ENCODE data around the gene CEP170B.

DNA sequence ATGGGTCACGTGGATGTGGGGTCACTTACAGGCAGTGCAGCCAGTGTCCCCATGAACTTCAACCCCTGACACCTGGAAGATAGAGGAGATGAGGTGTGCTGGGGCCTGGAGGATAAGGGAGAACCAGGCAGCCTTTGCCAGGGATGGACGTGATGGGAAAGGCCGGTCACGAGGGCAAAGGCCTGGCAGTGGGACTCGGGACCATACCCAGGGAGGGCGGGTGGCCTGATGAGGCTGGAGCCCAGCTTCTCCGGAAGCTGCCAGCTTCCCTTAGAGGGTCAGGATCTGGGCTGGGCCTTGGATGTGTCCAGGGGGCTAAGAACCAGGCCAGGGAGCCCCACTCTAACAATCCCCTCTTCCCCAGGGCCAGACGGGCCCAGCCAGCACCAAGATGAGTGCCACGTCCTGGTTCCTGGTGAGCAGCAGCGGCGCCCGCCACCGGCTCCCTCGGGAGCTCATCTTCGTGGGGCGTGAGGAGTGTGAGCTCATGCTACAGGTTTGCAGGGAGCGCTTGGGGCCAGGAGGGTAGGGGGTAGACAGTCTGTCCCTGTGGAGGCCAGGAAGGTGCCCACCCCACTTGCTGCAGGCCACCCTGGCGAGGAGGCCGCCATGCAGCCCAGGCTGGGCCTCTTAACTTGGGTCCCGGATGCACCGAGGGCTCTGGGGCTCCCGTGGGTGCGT is 3.1 kb downstream of the CEP170B start:
- TF ChIP-seq SMAD3 (CRISPR knock-in tag; IDR thresholded peaks at IDR 0.05) (no peak), CTCF (CRISPR knock-in tag; IDR thresholded peaks at IDR 0.05) (no peak), POLR2A (IDR thresholded peaks at IDR 0.05; ENCODE audit: insufficient read depth in 1 of 2, low read depth in 2 of 2, low read length in 2 of 2) (no peak), ATAD3A (CRISPR knock-in tag; IDR thresholded peaks at IDR 0.05) (no peak)
